SK-N-SH (cell line): Measurements from ENCODE around the gene AKT2. TPM values are rescaled to one million over a fixed set of nuclear protein-coding genes. Genes with fewer than 3 reads are reported as not detected.

Source experiments
- CTCF ChIA-PET: fragments of 300-600, 350-600 bp; formaldehyde crosslinking; extraction: SDS; loops from one replicate; lab custom pipeline; 2021; lab: Yijun Ruan, JAX
- POLR2A ChIA-PET: fragments of 350-600 bp; sonication (Branson Sonifier 250); formaldehyde crosslinking; extraction: SDS; loops from one replicate; lab custom pipeline; 2020; ENCODE audit warnings: antibody characterized with exemption, inconsistent platforms; lab: Yijun Ruan, JAX
- DNase-seq: peaks from one replicate; pipeline ENCODE4 v3.0.0; 2012
- H2AFZ ChIP-seq: fragments of 200-600 bp; sonication (generic); 2 replicates; pipeline ENCODE4 v1.8.1; 2016; ENCODE audit warnings: antibody characterized with exemption, mild to moderate bottlenecking, low read depth
- H3F3A ChIP-seq: fragments of 200-600 bp; sonication (generic); replicated peaks from 2 replicates; pipeline ENCODE3; 2016; ENCODE audit warnings: antibody characterized with exemption, mild to moderate bottlenecking; ENCODE audit not compliant: insufficient read depth
- H3K27ac ChIP-seq, 2 experiments: fragments of 200-500 bp in 1 of 2; fragments of 200-600 bp in 1 of 2; sonication (Bioruptor generic) in 1 of 2; sonication (generic), shearing (Covaris generic) in 1 of 2; 2 replicates each; pipeline versions ENCODE4 v1.5.1 to v1.6.1; 2014 to 2016; ENCODE audit warnings: low read depth in 2 of 2, inconsistent platforms in 1 of 2, low read length in 1 of 2, mild to moderate bottlenecking in 1 of 2, mixed read lengths in 1 of 2
- H3K27me3 ChIP-seq: fragments of 200-600 bp; sonication (generic), shearing (Covaris generic); 2 replicates; pipeline ENCODE4 v1.6.1; 2016; ENCODE audit warnings: mixed run types; ENCODE audit not compliant: insufficient read depth
- H3K36me3 ChIP-seq, 2 experiments: fragments of 200-500 bp in 1 of 2; fragments of 200-600 bp in 1 of 2; sonication (Bioruptor generic) in 1 of 2; sonication (generic) in 1 of 2; replicated peaks in 1 of 2; 2 replicates each; pipeline versions ENCODE3 to v1.5.1; 2014 to 2016; ENCODE audit warnings: low read length in 1 of 2, mild to moderate bottlenecking in 1 of 2; ENCODE audit not compliant: insufficient read depth in 2 of 2, control insufficient read depth in 1 of 2
- H3K4me1 ChIP-seq, 2 experiments: fragments of 200-500 bp in 1 of 2; fragments of 200-600 bp in 1 of 2; sonication (Bioruptor generic) in 1 of 2; sonication (generic), shearing (Covaris generic) in 1 of 2; 2 replicates each; pipeline versions ENCODE4 v1.5.1 to v1.6.1; 2014 to 2016; ENCODE audit warnings: low read depth in 1 of 2, low read length in 1 of 2, mixed run types in 1 of 2; ENCODE audit not compliant: insufficient read depth in 2 of 2, control insufficient read depth in 1 of 2
- H3K4me2 ChIP-seq: fragments of 200-600 bp; sonication (generic), shearing (Covaris generic); 2 replicates; pipeline ENCODE4 v1.6.1; 2017; ENCODE audit warnings: mixed run types
- H3K4me3 ChIP-seq, 2 experiments: fragments of 200-500 bp in 1 of 2; fragments of 200-600 bp in 1 of 2; sonication (Bioruptor generic) in 1 of 2; sonication (generic), shearing (Covaris generic) in 1 of 2; 2 replicates each; pipeline versions ENCODE4 v1.5.1 to v1.8.1; 2014 to 2016; ENCODE audit warnings: low read depth in 2 of 2, inconsistent platforms in 1 of 2, low read length in 1 of 2, mild to moderate bottlenecking in 1 of 2, mixed read lengths in 1 of 2, moderate library complexity in 1 of 2
- H3K79me2 ChIP-seq: fragments of 200-600 bp; sonication (generic); 2 replicates; pipeline ENCODE4 v1.8.1; 2017; ENCODE audit warnings: mild to moderate bottlenecking; ENCODE audit not compliant: insufficient read depth
- H3K9ac ChIP-seq: fragments of 200-600 bp; sonication (generic); 2 replicates; pipeline ENCODE4 v1.6.1; 2017; ENCODE audit warnings: mixed run types
- H3K9me2 ChIP-seq: fragments of 200-600 bp; sonication (generic); 2 replicates; pipeline ENCODE4 v1.6.1; 2017; ENCODE audit warnings: mixed run types
- H3K9me3 ChIP-seq: fragments of 200-600 bp; sonication (generic); 2 replicates; pipeline ENCODE4 v1.6.1; 2017; ENCODE audit warnings: mixed run types, mild to moderate bottlenecking, moderate library complexity
- H4K20me1 ChIP-seq: fragments of 200-600 bp; sonication (generic); 2 replicates; pipeline ENCODE4 v1.6.1; 2017; ENCODE audit warnings: mild to moderate bottlenecking, mixed run types; ENCODE audit not compliant: insufficient read depth
- ELF1 ChIP-seq: IDR thresholded peaks from 2 replicates; pipeline ENCODE4 v1.4.0; 2012
- EP300 ChIP-seq, 2 experiments: IDR thresholded peaks; 2 replicates each; pipeline versions ENCODE4 v1.4.0 to v1.6.1; 2012; ENCODE audit warnings: borderline replicate concordance in 1 of 2, low read depth in 1 of 2, low read length in 1 of 2
- FOSL2 ChIP-seq: IDR thresholded peaks from 2 replicates; pipeline ENCODE4 v1.4.0; 2012; ENCODE audit warnings: low read depth, mild to moderate bottlenecking, moderate library complexity, borderline replicate concordance
- FOXM1 ChIP-seq: IDR thresholded peaks from 2 replicates; pipeline ENCODE4 v1.4.0; 2012; ENCODE audit warnings: low read depth, mild to moderate bottlenecking
- GABPA ChIP-seq: IDR thresholded peaks from 2 replicates; pipeline ENCODE4 v1.4.0; 2012; ENCODE audit warnings: low read depth, mild to moderate bottlenecking
- JUND ChIP-seq: IDR thresholded peaks from 2 replicates; pipeline ENCODE4 v1.4.0; 2012
- MXI1 ChIP-seq: IDR thresholded peaks from 2 replicates; pipeline ENCODE4 v1.6.1; 2012; ENCODE audit warnings: mild to moderate bottlenecking, low read depth, low read length, improper control_type of control experiment
- NFIC ChIP-seq: IDR thresholded peaks from 2 replicates; pipeline ENCODE4 v1.4.0; 2012; ENCODE audit warnings: borderline replicate concordance
- NRF1 ChIP-seq: IDR thresholded peaks from 2 replicates; pipeline ENCODE4 v1.6.1; 2012; ENCODE audit warnings: low read depth, mild to moderate bottlenecking, low read length
- POLR2AphosphoS5 ChIP-seq: IDR thresholded peaks from 2 replicates; pipeline ENCODE4 v1.6.1; 2012; ENCODE audit warnings: low read depth, low read length
- RAD21 ChIP-seq: IDR thresholded peaks from 2 replicates; pipeline ENCODE4 v1.6.1; 2012; ENCODE audit warnings: mild to moderate bottlenecking, low read length
- RFX5 ChIP-seq: IDR thresholded peaks from 2 replicates; pipeline ENCODE4 v1.6.1; 2012; ENCODE audit warnings: mild to moderate bottlenecking, improper control_type of control experiment, low read length
- SIN3A ChIP-seq: IDR thresholded peaks from 2 replicates; pipeline ENCODE4 v1.6.1; 2012; ENCODE audit warnings: low read depth, mild to moderate bottlenecking, low read length, moderate library complexity, borderline replicate concordance
- TAF1 ChIP-seq: IDR thresholded peaks from 2 replicates; pipeline ENCODE4 v1.6.1; 2012; ENCODE audit warnings: low read depth, mild to moderate bottlenecking, low read length, moderate library complexity, borderline replicate concordance
- TCF12 ChIP-seq: IDR thresholded peaks from 2 replicates; pipeline ENCODE4 v1.4.0; 2012
- USF2 ChIP-seq: fragments of 150-350 bp; IDR thresholded peaks from 2 replicates; pipeline ENCODE4 v1.6.1; 2017; ENCODE audit warnings: antibody characterized with exemption, low read length, low read depth, borderline replicate concordance
- ZBTB33 ChIP-seq: IDR thresholded peaks from 2 replicates; pipeline ENCODE4 v1.4.0; 2012; ENCODE audit warnings: low read depth, borderline replicate concordance
- WGBS: methylation state at CpG from one replicate; pipeline ENCODE4 v1.1.6; 2017; ENCODE audit warnings: low lambda C conversion rate; 5-methylcytosine and 5-hydroxymethylcytosine counted together
- polyA plus RNA-seq, 3 experiments: library from polyadenylated mRNA; depleted of rRNA; stranded (reverse); fragments of >200 nt; gene quantifications; 2 replicates each; pipeline ENCODE4 v1.2.3, GENCODE V29; 2012
- TF ChIP-seq, protein P1 (sequence below): IDR thresholded peaks from 2 replicates; pipeline ENCODE4 v1.4.0; 2012; ENCODE audit warnings: low read depth
- TF ChIP-seq, protein P2 (sequence below): IDR thresholded peaks from 2 replicates; pipeline ENCODE4 v1.6.1; 2012; ENCODE audit warnings: mild to moderate bottlenecking, low read depth, low read length, moderate library complexity
- TF ChIP-seq, protein P3 (sequence below): IDR thresholded peaks from 2 replicates; pipeline ENCODE4; 2012
- TF ChIP-seq, protein P4 (sequence below): fragments of 200-600 bp; sonication (generic); IDR thresholded peaks from 2 replicates; pipeline ENCODE4 v1.6.1; 2017; ENCODE audit warnings: antibody characterized with exemption, mild to moderate bottlenecking, moderate library complexity

The AKT2 gene
- polyA plus RNA-seq (2012; rRNA removed): 99.8 and 107 TPM in 2 replicates
- 36.4 and 53.7 TPM in 2 replicates for polyA plus RNA-seq (2012; cell fraction: cytosol; rRNA removed)
- 421 and 552 TPM in 2 replicates for polyA plus RNA-seq (2012; cell fraction: nucleus; rRNA removed)

GRCh38 chr19:40284501-40285352 is at the start of gene AKT2:
Gene AKT2, minus strand, starts transcription at chr19:40285345. Its CDS starts 20,078 bp downstream, at chr19:40265267.
- peak within 1 kb of the TSS; percentile 88 for H3K9ac ChIP-seq
- no peaks in the 10 kb centered on the region for H3K9me3 ChIP-seq
- no peaks in the 10 kb centered on the region for H3K9me2 ChIP-seq
- H3K4me1 ChIP-seq: peaks cover 24 to 26% of the 10 kb centered on the region in 2 experiments; a peak in 3 of 4 replicates
- peaks cover 53% of the 10 kb centered on the region for H3K79me2 ChIP-seq
- H3K27ac ChIP-seq: peak within 1 kb of the TSS; percentile 93 to 96
- no peaks in the 10 kb centered on the region for H3K27me3 ChIP-seq
- H3F3A ChIP-seq: peaks cover 3% of the 10 kb centered on the region
- ChIA-PET CTCF (interaction anchor here (1.5 to 1.8 kb wide), 2 partner anchors 21 to 93 kb away, joined by 4 to 5 read pairs; partner anchors contain the start of gene MAP3K10), POLR2A (interaction anchor here (0.6 to 1.4 kb wide), 3 partner anchors 10 to 164 kb away, joined by 3 read pairs; no protein-coding TSS in a partner anchor)
- peak within 1 kb of the TSS; percentile 100 for H2AFZ ChIP-seq
- WGBS: under 1% methylated on average over 38 of the region's 84 CpGs
- peak within 1 kb of the TSS; percentile 86 to 99 for H3K4me3 ChIP-seq
- TF ChIP-seq TAF1: 0 out of 2 replicates have a peak, but pooled peaks have one; percentile 38
- TF ChIP-seq POLR2AphosphoS5: no peak
- TF ChIP-seq, protein P1, sequence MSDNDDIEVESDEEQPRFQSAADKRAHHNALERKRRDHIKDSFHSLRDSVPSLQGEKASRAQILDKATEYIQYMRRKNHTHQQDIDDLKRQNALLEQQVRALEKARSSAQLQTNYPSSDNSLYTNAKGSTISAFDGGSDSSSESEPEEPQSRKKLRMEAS: no peak
- TF ChIP-seq, protein P2, sequence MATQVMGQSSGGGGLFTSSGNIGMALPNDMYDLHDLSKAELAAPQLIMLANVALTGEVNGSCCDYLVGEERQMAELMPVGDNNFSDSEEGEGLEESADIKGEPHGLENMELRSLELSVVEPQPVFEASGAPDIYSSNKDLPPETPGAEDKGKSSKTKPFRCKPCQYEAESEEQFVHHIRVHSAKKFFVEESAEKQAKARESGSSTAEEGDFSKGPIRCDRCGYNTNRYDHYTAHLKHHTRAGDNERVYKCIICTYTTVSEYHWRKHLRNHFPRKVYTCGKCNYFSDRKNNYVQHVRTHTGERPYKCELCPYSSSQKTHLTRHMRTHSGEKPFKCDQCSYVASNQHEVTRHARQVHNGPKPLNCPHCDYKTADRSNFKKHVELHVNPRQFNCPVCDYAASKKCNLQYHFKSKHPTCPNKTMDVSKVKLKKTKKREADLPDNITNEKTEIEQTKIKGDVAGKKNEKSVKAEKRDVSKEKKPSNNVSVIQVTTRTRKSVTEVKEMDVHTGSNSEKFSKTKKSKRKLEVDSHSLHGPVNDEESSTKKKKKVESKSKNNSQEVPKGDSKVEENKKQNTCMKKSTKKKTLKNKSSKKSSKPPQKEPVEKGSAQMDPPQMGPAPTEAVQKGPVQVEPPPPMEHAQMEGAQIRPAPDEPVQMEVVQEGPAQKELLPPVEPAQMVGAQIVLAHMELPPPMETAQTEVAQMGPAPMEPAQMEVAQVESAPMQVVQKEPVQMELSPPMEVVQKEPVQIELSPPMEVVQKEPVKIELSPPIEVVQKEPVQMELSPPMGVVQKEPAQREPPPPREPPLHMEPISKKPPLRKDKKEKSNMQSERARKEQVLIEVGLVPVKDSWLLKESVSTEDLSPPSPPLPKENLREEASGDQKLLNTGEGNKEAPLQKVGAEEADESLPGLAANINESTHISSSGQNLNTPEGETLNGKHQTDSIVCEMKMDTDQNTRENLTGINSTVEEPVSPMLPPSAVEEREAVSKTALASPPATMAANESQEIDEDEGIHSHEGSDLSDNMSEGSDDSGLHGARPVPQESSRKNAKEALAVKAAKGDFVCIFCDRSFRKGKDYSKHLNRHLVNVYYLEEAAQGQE: no peak
- TF ChIP-seq TCF12: no peak
- no peak for TF ChIP-seq GABPA
- TF ChIP-seq RFX5: no peak
- TF ChIP-seq RAD21: no peak
- TF ChIP-seq, protein P3, sequence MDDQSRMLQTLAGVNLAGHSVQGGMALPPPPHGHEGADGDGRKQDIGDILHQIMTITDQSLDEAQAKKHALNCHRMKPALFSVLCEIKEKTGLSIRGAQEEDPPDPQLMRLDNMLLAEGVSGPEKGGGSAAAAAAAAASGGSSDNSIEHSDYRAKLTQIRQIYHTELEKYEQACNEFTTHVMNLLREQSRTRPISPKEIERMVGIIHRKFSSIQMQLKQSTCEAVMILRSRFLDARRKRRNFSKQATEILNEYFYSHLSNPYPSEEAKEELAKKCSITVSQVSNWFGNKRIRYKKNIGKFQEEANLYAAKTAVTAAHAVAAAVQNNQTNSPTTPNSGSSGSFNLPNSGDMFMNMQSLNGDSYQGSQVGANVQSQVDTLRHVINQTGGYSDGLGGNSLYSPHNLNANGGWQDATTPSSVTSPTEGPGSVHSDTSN: no peak
- no peak for TF ChIP-seq ZBTB33
- TF ChIP-seq NFIC: no peak
- no peak; the same call in 1 of the 2 replicates for TF ChIP-seq SIN3A
- no peak for TF ChIP-seq FOSL2
- TF ChIP-seq NRF1: 0 out of 2 replicates have a peak, but pooled peaks have one; percentile 10
- TF ChIP-seq USF2: no peak
- TF ChIP-seq JUND: no peak
- TF ChIP-seq EP300 (IDR thresholded peaks at IDR 0.05; ENCODE audit: borderline replicate concordance in 1 of 2, low read depth in 1 of 2, low read length in 1 of 2): no peak
- peak; percentile 56; the same call in 1 of the 2 replicates for TF ChIP-seq MXI1
- no peak for TF ChIP-seq ELF1
- TF ChIP-seq, protein P4, sequence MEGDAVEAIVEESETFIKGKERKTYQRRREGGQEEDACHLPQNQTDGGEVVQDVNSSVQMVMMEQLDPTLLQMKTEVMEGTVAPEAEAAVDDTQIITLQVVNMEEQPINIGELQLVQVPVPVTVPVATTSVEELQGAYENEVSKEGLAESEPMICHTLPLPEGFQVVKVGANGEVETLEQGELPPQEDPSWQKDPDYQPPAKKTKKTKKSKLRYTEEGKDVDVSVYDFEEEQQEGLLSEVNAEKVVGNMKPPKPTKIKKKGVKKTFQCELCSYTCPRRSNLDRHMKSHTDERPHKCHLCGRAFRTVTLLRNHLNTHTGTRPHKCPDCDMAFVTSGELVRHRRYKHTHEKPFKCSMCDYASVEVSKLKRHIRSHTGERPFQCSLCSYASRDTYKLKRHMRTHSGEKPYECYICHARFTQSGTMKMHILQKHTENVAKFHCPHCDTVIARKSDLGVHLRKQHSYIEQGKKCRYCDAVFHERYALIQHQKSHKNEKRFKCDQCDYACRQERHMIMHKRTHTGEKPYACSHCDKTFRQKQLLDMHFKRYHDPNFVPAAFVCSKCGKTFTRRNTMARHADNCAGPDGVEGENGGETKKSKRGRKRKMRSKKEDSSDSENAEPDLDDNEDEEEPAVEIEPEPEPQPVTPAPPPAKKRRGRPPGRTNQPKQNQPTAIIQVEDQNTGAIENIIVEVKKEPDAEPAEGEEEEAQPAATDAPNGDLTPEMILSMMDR: no peak
- TF ChIP-seq FOXM1: no peak
- H3K36me3 ChIP-seq: peaks cover 0 to 7% of the 10 kb centered on the region in 2 experiments
- H3K4me2 ChIP-seq: peak within 1 kb of the TSS; percentile 81
- peaks cover 15% of the 10 kb centered on the region for H4K20me1 ChIP-seq
- peak; percentile 94 for DNase-seq
